Activated CD4-positive, alpha-beta T cell treated with anti-CD3 and anti-CD28 coated beads, Interleukin-2, amount 50 U/mL, for 24 hours (primary cell): ENCODE measurements around the gene EXOC7.

ENCODE experiments used
- DNase-seq, 2 donors: peaks; one replicate each; pipeline ENCODE4 v3.0.0-alpha.2; 2020; ENCODE audit warnings: low read depth in 1 of 2, low spot score in 1 of 2

The EXOC7 gene, protein sequence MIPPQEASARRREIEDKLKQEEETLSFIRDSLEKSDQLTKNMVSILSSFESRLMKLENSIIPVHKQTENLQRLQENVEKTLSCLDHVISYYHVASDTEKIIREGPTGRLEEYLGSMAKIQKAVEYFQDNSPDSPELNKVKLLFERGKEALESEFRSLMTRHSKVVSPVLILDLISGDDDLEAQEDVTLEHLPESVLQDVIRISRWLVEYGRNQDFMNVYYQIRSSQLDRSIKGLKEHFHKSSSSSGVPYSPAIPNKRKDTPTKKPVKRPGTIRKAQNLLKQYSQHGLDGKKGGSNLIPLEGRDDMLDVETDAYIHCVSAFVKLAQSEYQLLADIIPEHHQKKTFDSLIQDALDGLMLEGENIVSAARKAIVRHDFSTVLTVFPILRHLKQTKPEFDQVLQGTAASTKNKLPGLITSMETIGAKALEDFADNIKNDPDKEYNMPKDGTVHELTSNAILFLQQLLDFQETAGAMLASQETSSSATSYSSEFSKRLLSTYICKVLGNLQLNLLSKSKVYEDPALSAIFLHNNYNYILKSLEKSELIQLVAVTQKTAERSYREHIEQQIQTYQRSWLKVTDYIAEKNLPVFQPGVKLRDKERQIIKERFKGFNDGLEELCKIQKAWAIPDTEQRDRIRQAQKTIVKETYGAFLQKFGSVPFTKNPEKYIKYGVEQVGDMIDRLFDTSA

DNA sequence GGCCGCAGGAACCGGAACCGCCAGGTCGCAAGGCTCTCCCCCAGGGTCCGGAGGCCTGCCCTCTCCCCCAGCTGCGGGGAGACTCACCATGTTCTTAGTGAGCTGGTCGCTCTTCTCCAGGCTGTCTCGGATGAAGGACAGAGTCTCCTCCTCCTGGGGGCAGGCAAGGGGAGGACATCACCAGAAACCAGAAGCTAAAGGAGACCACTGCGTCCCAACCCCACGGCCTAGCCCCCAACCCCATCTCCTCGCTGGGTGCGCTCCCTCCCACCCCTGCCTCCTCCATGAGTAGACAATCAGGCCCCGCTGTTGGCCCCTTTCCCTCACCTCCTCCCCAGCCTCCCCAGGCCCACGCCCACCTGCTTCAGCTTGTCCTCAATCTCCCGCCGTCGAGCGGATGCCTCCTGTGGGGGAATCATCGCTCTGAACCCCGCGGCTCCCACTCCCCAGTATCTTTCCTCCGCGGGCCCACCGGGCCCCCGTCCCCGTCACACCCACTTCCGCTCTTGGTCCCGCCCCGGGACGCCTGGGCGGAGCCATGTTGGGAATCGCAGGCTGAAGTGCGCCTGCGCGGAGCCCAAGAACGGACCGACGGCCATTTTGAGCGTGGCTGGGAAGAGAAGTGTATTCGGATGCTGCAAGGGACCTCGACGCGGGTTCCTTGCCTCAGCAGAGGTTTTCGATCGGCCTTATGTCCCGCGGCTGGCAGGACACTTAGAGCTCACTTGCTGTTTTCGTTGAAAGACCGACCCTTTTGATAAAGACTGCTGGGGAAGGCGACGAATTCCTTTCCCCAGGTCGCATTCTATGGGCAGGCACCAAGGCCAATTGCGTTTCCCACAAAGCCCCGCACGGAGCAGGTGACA lies at the start of gene EXOC7:
TSS of gene EXOC7 (minus strand) at position 514 of the 866 bp plus-strand sequence. CDS start at position 419, 95 bp downstream.
- peak; percentile 89 to 91 for DNase-seq

DNA sequence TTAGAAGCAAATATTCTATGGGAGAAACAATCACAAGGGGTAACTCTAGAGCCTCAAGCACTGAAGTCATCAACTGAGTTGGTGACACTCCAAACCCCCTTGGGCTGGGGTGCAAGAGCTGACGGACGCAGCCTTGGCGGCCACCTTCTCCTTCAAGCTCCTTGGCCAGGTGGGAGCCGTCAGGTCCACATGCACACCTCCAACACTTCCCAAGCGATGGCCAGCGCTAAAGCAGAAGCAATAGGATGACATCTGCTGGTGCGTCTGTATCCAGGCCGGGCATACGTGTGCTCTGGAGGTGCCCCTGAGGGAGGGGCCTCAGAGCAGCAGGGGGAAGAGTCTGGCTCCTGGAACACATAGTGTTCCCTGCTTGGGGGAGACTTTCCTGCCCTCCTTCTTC lies 49.6 kb upstream of the EXOC7 start:
- DNase-seq: no peak

DNA sequence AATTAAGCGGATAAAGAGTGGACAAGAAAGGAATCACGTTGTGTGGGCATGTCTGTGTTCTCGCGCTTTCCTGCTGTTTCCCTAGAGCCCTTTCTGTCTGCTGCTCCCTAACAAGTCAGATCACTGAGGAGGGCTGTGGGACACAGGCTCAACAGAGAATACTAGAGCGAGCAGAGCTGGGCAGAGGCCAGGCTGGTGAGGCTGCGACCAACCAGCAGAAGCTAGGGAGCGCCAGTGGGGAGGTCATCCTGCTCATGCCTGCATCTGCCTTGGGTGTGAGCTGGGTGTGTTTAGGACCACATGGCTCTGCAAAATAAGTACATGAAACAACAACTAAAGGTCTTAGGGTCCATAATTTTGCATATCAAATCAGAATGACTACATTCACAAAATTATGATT lies 49.0 kb upstream of the EXOC7 start:
- no peak for DNase-seq

DNA sequence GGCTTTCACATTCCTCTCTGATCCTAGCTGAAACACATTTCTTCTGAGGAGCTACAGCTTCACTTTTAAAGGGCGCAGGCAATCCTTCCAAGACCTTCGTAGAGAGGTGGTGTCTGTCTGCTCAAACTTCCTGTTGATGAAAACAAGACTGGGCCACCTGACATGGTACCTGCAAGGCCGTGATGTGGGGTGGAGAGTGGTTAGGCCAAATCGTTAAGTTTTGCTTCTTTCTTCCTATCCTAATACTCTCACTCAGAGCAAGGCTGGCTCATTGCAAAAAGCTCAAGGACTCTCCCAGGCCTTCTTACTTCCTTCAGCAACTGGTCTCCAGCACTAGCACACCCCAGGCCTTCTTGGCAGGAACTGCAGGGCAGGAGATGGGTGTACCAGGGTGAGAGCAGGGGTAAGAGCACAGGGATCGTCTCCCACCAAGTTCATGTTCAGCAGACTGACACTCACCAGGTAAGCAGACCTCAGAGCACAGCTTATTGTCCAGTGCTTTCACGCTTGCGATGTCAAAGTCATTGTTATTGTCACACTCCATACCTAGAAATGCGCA lies 48.4 kb upstream of the EXOC7 start:
- no peak for DNase-seq

DNA sequence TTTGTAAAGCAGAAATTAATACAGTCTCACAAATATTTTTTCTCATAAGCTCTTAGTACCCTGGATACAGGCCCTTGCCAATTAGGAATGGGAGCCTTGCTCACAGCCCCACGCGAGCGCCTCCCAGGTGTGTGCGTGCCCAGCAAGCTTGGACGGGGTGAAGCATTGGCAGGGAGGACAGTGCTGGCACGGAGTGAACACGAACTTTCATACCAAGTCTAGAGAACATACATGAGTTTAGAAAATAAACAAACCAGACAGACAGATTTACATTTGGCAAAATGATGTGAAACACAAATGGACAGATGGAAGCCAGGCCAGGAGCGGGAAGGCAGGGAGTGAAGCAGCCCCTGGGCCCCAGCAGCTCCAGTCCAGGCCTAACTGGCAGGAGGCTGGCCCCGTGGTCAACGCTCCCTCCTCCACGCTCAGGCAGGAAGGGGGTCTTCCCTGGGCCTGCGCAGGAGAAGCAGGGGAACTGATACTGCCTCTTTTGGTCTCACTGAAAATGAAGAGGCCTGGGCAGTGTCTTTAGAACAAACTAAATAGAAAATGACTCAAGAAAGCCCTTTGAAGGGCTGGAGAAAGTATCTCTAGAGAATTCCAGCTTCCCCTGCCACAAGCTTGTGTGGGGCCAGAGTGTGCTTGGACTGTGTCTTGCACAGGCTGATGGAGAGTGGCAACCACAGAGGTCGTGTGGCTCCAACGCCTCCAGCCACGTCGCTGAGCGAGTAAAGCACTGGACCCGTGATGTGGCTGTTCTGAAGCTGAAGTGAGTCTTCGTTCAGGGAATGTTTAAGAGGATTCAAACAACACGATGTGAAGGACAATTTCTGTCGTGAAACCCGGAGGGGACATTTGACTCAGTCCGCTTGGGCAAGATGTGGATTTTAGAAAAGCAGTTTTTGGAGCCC lies 47.4 kb upstream of the EXOC7 start:
- no peak for DNase-seq

DNA sequence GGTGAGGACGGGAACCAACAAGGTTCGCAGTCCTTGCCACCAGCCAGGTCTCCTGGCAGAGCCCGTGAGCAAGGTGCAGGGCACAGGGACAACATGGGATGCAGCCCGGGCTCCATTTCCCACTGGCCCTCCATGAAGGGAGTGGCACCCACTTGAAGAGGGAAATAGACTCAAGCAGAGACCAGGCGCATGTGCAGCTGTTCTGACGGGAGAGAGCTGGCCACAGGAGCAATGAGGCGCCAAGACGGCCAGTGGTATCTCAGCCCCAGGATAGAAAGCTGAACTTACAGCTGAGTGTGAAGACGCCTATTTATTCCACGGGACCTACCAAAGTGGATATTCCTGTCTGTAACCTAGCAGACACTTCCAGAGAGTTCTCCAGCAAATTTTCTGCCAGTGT lies 45.6 kb upstream of the EXOC7 start:
- DNase-seq: no peak

DNA sequence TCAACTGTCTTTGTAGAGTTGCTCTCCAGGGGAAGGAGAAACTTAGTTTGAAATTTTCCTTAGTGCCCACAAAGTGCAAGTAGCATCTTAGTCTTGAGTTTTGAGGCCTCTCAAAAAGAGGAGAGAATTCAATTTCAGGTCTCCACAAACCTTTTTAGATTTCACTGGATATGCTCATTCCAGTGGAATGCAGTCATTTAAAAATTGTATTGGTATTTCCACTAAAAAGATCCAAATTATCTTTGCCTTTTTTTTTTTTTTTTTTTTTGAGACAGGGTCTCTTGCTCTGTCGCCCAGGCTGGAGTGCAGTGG lies 44.4 kb upstream of the EXOC7 start:
- DNase-seq: no peak

DNA sequence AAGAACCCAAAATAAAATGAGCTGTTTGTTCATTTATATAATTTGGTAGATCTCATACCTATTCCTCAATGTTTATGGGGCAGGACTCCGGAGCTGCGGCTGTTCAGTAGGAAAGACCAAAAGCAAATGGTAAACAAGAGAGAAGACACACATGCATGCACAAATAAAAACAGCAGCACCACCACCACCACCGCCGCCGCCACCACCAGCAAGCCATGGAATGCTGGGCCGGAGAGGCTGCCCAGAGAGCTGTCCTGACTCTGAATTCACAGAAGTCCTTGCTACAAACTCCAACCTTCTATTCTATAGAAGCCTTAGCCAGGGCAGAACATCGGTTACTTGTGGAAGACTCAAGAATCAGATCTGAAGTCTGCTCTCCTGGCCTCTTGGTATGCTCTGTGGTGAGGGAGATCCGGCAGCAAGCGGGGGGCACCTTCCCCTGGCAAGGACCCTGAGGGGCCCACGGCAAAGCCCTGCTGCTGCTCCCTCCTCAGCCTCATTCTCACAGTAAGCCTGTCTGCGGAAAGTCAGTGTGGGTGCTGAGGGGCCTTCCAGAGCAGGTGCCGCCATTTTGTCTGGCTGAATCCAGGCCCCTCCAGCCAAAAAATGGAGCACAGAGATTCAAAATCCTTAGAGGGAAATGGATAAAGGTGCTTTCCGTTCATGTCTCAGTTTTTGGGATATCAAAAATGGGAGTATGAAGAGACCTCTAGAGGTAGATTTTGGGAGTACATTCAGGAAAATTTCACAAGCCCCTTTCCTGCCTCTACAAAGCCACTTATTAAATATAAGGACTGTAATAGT lies 43.8 kb upstream of the EXOC7 start:
- DNase-seq: no peak

DNA sequence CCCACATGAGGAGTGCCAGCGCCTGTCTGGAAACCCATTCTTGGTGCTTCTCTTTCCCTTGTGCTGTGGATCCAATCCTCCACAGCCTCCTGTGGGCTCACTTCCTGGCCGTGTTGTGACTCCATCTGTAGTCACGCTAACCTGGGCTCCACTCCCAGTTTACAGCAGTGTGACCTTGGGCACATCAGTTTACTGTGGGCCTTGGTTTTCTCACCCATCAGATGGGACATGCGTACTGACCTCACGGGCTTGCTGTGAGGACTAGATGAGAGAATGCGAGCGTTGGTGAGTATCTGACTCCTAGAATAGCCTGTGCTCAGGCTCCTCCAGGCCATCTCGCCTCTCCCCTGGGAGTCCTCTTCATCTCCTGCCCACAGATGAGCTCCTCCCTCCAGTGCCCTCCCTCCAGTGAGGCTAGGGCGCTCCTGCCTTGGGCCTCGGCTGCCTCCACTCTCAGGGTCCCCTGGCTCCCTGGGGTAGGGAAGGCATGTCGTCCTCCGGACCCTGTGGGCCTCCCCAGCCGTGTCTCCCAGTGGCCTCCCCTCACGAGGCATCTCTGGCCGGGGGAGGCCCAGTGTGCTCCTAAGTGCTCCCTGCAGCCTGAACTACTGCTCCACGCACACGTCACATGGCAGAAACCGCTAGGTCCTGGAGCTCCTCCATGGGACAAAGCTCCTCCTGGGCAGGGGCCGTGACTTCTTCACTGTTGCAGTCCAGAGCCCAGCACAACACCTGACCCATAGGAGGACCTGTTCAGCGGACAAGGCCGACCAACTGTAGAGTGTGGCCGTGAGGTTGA lies 42.7 kb upstream of the EXOC7 start:
- no peak for DNase-seq

DNA sequence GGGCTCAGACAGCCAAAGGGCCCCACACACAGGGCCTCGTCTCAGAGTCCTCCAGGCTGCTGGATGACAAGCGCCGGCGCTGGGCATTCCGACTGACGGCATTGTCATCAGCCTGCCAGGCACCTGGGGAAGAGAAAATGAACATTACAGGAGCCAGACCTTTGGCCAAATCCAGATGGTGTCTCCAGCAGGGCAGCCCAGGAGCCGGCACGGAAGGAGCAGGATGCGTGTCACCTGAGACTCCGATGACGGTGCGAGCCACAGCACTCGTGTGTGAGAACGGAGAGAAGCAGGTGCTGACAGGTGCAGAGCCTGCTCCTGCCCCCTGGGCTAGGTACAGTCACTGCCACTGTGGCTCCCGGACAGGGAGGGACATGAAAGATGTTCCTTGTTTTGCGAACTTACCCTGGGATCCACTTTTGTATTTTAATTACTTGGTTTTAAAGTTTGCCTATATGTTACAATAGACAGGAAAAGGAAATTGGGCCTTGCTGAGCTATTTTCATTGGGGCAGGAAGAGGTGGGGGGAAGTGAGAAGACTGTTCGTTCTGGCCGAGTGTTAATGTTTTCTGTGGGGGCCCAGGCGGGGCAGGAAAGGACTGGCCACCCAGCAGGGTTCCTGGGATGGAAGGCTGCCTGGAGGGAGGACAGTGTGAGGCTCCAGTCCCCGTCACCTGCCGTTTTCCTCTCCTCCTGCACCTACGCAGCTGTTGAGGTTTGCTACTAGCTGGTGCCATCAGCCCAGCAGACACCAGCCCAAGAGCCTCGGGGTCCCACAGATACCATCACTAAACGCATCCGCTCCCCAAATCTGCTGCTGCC lies 41.9 kb upstream of the EXOC7 start:
- DNase-seq: no peak

DNA sequence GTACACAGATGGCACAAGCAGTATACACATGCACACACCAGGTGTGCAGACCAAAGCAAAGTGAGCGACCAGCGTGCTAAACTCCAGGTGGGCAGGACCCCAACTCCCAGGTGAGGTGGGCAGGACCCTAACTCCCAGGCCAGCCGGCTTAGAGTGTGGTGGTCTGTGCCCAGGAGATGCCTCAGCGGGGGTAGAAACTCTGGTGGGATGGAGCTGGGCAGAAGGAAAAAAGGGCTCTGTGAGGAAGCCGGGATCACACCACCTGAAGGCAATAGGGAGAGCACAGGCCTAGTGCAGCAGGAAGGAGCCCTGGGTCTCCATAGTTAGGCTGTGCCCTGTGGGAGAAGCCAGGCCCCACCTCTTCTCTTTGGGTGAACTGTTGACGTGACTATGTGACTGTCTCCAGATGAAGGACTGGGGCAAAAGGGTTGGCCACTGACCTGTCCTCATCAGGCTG lies 39.0 kb upstream of the EXOC7 start:
- DNase-seq: no peak

DNA sequence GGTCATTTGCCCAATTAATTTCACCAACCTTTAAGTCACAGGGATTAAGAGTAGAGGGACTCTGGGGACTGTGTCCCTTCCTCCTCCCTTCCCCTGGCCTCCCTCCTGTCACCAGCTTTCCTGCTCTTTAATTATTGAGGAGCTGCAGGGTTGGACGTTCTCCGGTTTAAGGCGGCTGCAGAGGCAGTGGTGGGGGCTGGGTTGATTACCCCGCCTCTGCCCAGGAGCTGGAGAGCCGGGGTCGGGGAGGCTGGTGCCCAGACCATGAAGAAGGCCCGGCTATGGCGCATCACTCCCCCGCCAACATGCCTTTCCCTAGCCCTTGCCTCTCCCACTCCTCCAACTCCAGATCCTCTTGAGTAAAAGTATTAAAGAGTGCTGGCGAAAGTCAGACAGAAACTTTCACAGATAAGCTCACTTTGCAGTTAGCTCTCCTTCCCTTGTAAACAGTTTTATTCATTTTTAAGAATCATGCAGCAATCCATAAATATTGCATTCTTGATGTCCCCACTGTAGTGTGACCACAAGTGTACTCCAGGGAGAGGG lies 38.5 kb upstream of the EXOC7 start:
- no peak for DNase-seq

DNA sequence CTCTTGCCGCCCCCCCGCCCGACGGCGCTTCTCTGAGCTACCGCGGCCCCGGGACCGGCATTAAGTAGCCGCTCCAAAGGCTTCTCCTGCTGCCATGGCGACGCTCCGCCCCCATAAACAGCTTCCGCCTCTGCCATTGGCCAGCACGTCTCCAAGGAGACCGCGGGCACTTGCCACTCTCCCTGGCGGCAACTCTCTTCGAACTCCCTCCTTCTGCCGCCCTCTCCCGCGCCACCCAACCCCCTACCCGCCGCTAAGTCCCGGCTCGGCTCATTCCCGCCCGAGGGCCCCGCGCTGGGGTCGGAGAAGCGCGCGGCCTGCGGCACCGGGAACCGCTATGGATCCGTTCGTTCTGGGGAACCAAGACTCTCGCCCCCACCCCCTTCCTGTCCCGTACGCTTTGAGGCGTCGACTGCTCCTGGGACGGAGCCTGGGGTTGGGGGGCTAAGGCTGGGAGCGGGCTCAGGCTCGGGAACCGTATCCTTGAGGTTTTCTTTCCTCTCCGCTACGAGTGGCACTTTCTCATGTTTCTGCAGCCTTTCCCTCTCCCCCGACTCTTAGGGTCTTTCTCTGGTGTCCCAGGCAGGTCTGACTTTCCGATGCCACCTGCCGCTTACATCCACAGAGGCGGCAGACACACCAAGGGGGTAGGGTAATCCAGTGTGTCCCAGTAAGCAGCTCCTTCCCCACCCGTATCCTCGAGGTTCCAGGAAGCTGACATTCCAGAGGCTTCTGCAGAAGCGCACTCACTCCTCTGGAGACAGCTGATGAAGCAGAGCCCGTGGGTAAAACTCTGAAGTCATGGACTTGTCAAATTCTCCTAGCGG lies 37.8 kb upstream of the EXOC7 start, which contains the start of gene FOXJ1:
TSS of gene FOXJ1 (minus strand) at position 34 of the 827 bp plus-strand sequence. CDS start 850 bp downstream, outside the sequence.
- DNase-seq: peak; percentile 80 to 83

DNA sequence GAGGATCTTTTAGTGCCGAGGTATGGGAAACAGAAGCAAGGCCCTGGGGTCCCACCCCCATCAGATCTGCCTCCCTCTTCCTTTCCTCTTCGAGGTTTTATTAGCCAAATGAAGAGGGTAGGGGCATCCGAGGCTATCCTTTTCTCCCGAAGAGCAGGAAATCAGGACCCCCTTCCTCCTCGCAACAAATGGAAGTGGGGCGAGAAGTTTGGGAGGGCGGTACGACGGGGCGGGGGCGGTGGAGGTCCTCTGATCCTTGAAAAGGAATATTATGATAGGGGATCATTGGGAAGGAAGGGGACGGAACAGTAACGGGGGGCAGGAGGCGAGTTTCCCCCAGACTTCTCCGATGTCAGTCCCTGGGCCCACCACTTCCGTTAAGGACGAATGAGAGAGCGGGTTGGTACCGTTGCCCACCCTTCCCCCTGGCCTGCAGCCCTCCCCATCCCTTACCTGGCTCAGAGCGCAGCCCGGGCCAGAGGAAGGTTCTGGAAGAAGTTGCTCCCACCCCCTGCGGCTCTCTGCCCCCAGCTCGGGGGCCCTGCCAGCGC lies 37.1 kb upstream of the EXOC7 start:
- DNase-seq: no peak

DNA sequence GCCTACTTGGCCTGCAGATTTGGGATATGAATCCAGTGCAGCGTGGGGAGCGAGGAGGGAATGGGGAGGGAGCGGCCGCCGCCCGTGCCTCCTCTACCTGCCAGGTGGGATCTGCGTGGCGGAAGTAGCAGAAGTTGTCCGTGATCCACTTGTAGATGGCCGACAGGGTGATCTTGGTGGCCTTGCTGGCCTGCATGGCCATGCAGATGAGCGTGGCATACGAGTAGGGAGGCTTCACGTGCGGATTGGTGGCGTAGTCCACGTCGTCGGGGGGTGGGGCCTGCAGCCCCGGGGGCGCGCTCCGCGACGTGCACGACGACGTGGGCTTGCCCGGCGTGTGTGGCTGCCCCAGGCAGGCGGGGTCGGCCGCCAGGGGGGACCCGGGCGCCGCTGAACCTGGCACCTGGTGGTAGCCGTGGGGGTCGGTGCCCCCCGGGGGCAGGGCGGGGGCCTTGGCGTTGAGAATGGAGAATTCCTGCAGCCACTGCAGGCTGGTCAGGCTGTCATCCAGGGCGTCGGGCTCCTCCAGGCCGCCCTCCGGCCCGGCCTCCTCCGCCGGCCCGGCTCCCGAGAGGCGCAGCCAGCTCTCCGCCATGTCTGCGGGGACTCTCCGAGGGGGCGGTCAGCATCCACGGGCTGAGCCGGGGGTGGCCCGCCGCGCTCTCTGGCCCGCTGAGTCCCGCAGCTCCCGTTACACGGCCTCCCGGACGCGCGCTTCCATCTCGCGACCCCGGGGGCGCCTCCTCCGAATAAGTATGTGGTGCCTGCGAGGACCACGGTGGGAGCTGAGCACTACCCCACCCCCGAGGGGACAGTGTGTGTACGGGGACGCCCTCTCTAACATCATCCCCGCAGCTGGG lies 36.4 kb upstream of the EXOC7 start:
- DNase-seq: no peak
